GM10266 (cell line): Measurements from ENCODE around the gene ELL2.

Experiments used
- DNase-seq: peaks from one replicate; pipeline ENCODE4 v3.0.0; 2012; ENCODE audit errors: extremely low spot score
- CTCF ChIP-seq: IDR thresholded peaks from 2 replicates; pipeline ENCODE4 v1.5.1; 2012; ENCODE audit warnings: mild to moderate bottlenecking, low read depth; ENCODE audit not compliant: control insufficient read depth, insufficient read depth; ENCODE audit errors: missing control alignments

Gene ELL2

DNA sequence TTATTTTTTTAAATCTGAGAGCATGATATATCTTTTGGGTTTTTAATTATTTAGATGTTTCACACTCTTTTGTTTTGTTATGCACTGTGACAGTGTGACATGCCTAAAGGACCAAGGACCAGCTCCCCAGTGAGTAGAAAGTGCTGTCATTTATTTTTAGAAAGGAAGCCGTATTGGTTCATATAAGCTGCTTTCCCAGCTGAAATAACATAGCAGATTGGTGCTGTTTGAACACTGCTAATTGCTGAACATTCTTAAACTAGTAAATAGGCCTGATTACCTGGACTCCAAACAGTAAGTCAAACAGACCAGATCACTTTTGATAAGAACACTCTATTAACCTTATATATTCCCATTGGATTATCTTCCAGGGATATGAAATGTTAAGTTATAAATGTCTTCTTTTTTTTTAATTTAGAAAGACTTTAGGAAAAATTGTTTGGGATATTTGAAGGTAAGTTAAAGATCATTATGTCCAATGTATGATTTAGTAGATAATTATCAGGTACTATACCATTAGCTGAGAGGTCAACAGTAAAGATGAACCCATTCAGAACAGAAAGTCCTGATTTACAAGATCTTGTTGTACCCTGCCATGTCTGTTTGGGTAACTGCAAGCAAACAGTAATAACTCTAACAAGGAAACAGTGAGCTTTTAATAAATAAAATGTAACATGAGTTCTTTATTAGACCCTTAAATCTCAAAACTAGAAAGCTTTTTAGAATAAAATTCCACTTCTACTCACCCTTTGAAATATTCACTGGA, 27.8 kb upstream of the ELL2 start:
- DNase-seq, result no peak
- no peak for TF ChIP-seq CTCF

GRCh38 chr5:95988877-95989276, 27.2 kb upstream of the ELL2 start:
- TF ChIP-seq CTCF, result no peak
- no peak for DNase-seq

GRCh38 chr5:95988094-95988493, 26.4 kb upstream of the ELL2 start:
- no peak for DNase-seq
- no peak for TF ChIP-seq CTCF

DNA sequence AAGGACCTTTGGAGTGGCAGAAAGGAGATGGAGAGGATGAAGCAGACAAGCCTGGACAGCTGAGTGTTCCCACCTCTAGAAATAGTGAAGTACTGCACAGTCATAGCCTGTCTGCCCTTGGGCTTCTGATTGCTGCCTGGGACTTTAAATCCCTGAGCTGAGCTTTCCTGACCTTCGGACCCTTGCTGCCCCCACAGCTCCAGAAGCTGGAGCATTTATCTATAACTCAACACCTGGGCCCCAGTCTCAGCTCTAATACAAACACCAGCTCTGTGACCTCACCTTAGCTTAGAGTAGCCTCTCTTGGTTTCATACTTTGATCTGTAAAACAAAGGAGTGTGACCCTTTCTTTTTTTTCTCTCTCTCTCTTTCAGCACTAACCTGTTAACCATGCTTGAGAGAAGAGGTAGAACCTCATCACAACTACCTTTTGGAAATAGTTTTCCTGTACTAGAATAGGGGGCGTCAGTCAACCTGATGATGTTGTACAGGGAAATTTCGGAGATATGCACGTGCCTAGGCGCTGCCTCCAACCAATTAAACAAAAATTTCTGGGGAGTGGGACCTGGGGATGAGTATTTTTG, 25.4 kb upstream of the ELL2 start:
- no peak for TF ChIP-seq CTCF
- no peak for DNase-seq

DNA sequence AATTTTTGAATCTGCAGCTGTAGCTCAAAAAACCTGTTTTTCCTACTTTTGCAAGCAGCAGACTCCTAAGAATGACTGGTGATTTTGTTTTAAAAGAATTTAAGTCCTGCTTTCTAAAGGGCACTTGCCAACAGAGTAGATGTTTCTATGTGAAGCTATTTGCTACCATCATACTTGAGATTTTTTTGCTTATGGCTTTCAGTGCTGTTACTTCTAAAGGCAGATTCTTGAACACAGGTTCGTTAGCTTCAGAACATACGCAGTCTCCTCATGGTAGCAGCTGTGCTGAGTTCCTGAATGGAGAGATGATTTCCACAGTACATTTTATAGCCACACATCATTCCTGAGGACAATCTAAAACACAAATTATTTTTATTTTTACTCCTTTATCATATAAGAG, 24.4 kb upstream of the ELL2 start:
- TF ChIP-seq CTCF, result no peak
- no peak for DNase-seq

GRCh38 chr5:95985249-95985648, 23.6 kb upstream of the ELL2 start:
- DNase-seq, result no peak
- no peak for TF ChIP-seq CTCF

GRCh38 chr5:95984287-95984938, 22.8 kb upstream of the ELL2 start:
- TF ChIP-seq CTCF, result no peak
- DNase-seq, result no peak
